ENCODE data around the gene ASCL2. TPM values are rescaled to one million over a fixed set of nuclear protein-coding genes. Genes with fewer than 3 reads are reported as not detected.

The ASCL2 gene
- total and polyA plus RNA-seq, 2 donors (not counting 3 experiments of a cell fraction or from before 2014, with no cell fraction given): not detected

- Histone ChIP-seq H3K4me2 (ENCODE audit: insufficient read depth, low read length) (no peak overlapping the region), H3K9me3 (replicated peaks; ENCODE audit: control insufficient read depth, insufficient read depth, low read length) (no peaks in the 10 kb centered on the region), H4K20me1 (replicated peaks; ENCODE audit: control insufficient read depth, extremely low read depth, insufficient read depth, low read length) (no peaks in the 10 kb centered on the region), H3K4me3 (replicated peaks in 1 of 3; ENCODE audit: insufficient read depth in 1 of 3, low read depth in 1 of 3, low read length in 3 of 3) (no peak overlapping the region), H3K4me1 (ENCODE audit: control insufficient read depth, extremely low read depth, insufficient read depth, low read length) (no peaks in the 10 kb centered on the region), H3K9me1 (replicated peaks; ENCODE audit: control insufficient read depth, extremely low read depth, insufficient read depth, low read length) (no peaks in the 10 kb centered on the region), H2AFZ (ENCODE audit: low read depth, low read length) (no peak overlapping the region), H3K27ac (ENCODE audit: insufficient read depth, low read depth, low read length) (no peak overlapping the region), H3K27me3 (ENCODE audit: control insufficient read depth in 2 of 2, insufficient read depth in 2 of 2, low read length in 2 of 2) (no peaks in the 10 kb centered on the region), H3K36me3 (ENCODE audit: control insufficient read depth in 2 of 2, extremely low read depth in 1 of 2, insufficient read depth in 2 of 2, low read length in 2 of 2) (no peaks in the 10 kb centered on the region), H3K9ac (replicated peaks; ENCODE audit: extremely low read depth, insufficient read depth, low read length) (no peak overlapping the region), H3K79me2 (ENCODE audit: control insufficient read depth, insufficient read depth, low read length) (no peaks in the 10 kb centered on the region)
- CTCF ChIA-PET: no interaction called here
- FAIRE-seq (no peak), DNase-seq (ENCODE audit: low read depth, low spot score) (no peak)
- TF ChIP-seq MYC (IDR thresholded peaks at IDR 0.05; ENCODE audit: low read depth, low read length): no peak
- no peak for TF ChIP-seq MAX (IDR thresholded peaks at IDR 0.05; ENCODE audit: insufficient read depth, insufficient read length)
- TF ChIP-seq EZH2 (IDR thresholded peaks at IDR 0.05; ENCODE audit: borderline replicate concordance, low read depth, low read length, severe bottlenecking): no peak
- no peak for TF ChIP-seq POLR2A (IDR thresholded peaks at IDR 0.05; ENCODE audit: low read depth, low read length)
- no peak for TF ChIP-seq GATA2 (IDR thresholded peaks at IDR 0.05; ENCODE audit: insufficient read depth, insufficient read length, low read depth, low read length)
- TF ChIP-seq CTCF (IDR thresholded peaks at IDR 0.05; ENCODE audit: extremely low read depth in 1 of 2, insufficient read depth in 1 of 2, low read depth in 1 of 2, low read length in 2 of 2): no peak
- no peak for TF ChIP-seq JUN (IDR thresholded peaks at IDR 0.05; ENCODE audit: borderline replicate concordance, insufficient read depth, insufficient read length, low read depth)
- TF ChIP-seq POLR2AphosphoS5 (IDR thresholded peaks at IDR 0.05; ENCODE audit: insufficient read depth, low read depth, low read length): no peak
- no peak for TF ChIP-seq FOS (IDR thresholded peaks at IDR 0.05; ENCODE audit: borderline replicate concordance, insufficient read depth, low read length)
- POLR2A ChIA-PET: no interaction called here
- no TSS peak for BruUV-seq (replicated peaks)
- dilution Hi-C loops (cut with MboI; ENCODE audit: extremely low pct_ligation_motif_present, low sequenced_read_pairs) (no loop called here), intact Hi-C loops (cut with micrococcal nuclease) (no loop called here)
Observed at GRCh38 chr11:2250041-2250440, 20.3 kb downstream of the ASCL2 start.

Measured in endothelial cell of umbilical vein (primary cell).